ENCODE results near the gene UFD1. TPM values are rescaled to one million over a fixed set of nuclear protein-coding genes. Genes with fewer than 3 reads are reported as not detected.

The UFD1 gene
- polyA plus RNA-seq, 3 donors, result 57.0 to 82.5 (median 68.5) TPM

- Histone ChIP-seq H3K36me3 (replicated peaks in 1 of 2; ENCODE audit: control insufficient read depth in 1 of 2, insufficient read depth in 2 of 2, low read length in 2 of 2) (peaks cover 4 to 38% of the 10 kb centered on the region in 2 donors), H3K9me3 (replicated peaks in 1 of 2; ENCODE audit: control insufficient read depth in 1 of 2, insufficient read depth in 1 of 2, low read length in 2 of 2) (no peaks in the 10 kb centered on the region), H3K4me3 (replicated peaks in 1 of 3; ENCODE audit: low read depth in 2 of 3, low read length in 3 of 3) (no peak overlapping the region), H3K79me2 (ENCODE audit: insufficient read depth, low read length) (no peaks in the 10 kb centered on the region), H3K9ac (ENCODE audit: insufficient read depth, low read length, poor library complexity, severe bottlenecking) (no peak overlapping the region), H4K20me1 (ENCODE audit: insufficient read depth, low read length) (no peaks in the 10 kb centered on the region), H2AFZ (ENCODE audit: insufficient read depth, low read depth, low read length, poor library complexity, severe bottlenecking) (no peak overlapping the region), H3K4me1 (ENCODE audit: control insufficient read depth in 1 of 2, insufficient read depth in 2 of 2, low read length in 2 of 2) (no peaks in the 10 kb centered on the region), H3K27me3 (ENCODE audit: control insufficient read depth in 2 of 2, insufficient read depth in 2 of 2, low read length in 2 of 2) (no peaks in the 10 kb centered on the region), H3K27ac (ENCODE audit: low read depth in 1 of 2, low read length in 2 of 2) (no peak overlapping the region), H3K4me2 (replicated peaks; ENCODE audit: extremely low read depth, low read length, poor library complexity, severe bottlenecking) (no peak overlapping the region)
- peak overlapping the region in 1 of 7 donors; percentile 10 for H3K27ac Mint-ChIP-seq
- H3K36me3 Mint-ChIP-seq, result peaks cover 31 to 45% of the 10 kb centered on the region in 2 donors
- intact Hi-C loops (cut with micrococcal nuclease), result no loop called here
- DNase-seq, result no peak
- no peak overlapping the region for H3K4me3 Mint-ChIP-seq
- no peaks in the 10 kb centered on the region for H3K27me3 Mint-ChIP-seq (ENCODE audit: low read depth in 3 of 3)
- TF ChIP-seq CTCF (IDR thresholded peaks at IDR 0.05), result no peak
- WGBS (ENCODE audit: insufficient coverage), result 78% methylated on average over 5 of the region's 10 CpGs
- H3K9me3 Mint-ChIP-seq, result no peaks in the 10 kb centered on the region
- H3K4me1 Mint-ChIP-seq, result no peaks in the 10 kb centered on the region
Measured at GRCh38 chr22:19506212-19506611, 27.2 kb upstream of the UFD1 start.

GRCh38 chr22:19505735-19506126 is 26.7 kb upstream of the UFD1 start:
- Mint-ChIP-seq H3K9me3 (no peaks in the 10 kb centered on the region), H3K4me1 (no peaks in the 10 kb centered on the region), H3K27me3 (ENCODE audit: low read depth in 3 of 3) (no peaks in the 10 kb centered on the region), H3K36me3 (peaks cover 29 to 42% of the 10 kb centered on the region in 2 donors), H3K27ac (no peak overlapping the region), H3K4me3 (no peak overlapping the region)
- 56% methylated on average over 5 of the region's 5 CpGs for WGBS (ENCODE audit: insufficient coverage)
- H3K4me2 ChIP-seq (replicated peaks; ENCODE audit: extremely low read depth, low read length, poor library complexity, severe bottlenecking), result no peak overlapping the region
- H2AFZ ChIP-seq (ENCODE audit: insufficient read depth, low read depth, low read length, poor library complexity, severe bottlenecking), result no peak overlapping the region
- H4K20me1 ChIP-seq (ENCODE audit: insufficient read depth, low read length), result no peaks in the 10 kb centered on the region
- intact Hi-C loops (cut with micrococcal nuclease), result no loop called here
- no peaks in the 10 kb centered on the region for H3K4me1 ChIP-seq (ENCODE audit: control insufficient read depth in 1 of 2, insufficient read depth in 2 of 2, low read length in 2 of 2)
- no peaks in the 10 kb centered on the region for H3K79me2 ChIP-seq (ENCODE audit: insufficient read depth, low read length)
- DNase-seq, result no peak
- no peak overlapping the region for H3K4me3 ChIP-seq (replicated peaks in 1 of 3; ENCODE audit: low read depth in 2 of 3, low read length in 3 of 3)
- no peak overlapping the region for H3K27ac ChIP-seq (ENCODE audit: low read depth in 1 of 2, low read length in 2 of 2)
- no peak for TF ChIP-seq CTCF (IDR thresholded peaks at IDR 0.05)
- H3K27me3 ChIP-seq (ENCODE audit: control insufficient read depth in 2 of 2, insufficient read depth in 2 of 2, low read length in 2 of 2), result no peaks in the 10 kb centered on the region
- H3K9ac ChIP-seq (ENCODE audit: insufficient read depth, low read length, poor library complexity, severe bottlenecking), result no peak overlapping the region
- no peaks in the 10 kb centered on the region for H3K9me3 ChIP-seq (replicated peaks in 1 of 2; ENCODE audit: control insufficient read depth in 1 of 2, insufficient read depth in 1 of 2, low read length in 2 of 2)
- H3K36me3 ChIP-seq (replicated peaks in 1 of 2; ENCODE audit: control insufficient read depth in 1 of 2, insufficient read depth in 2 of 2, low read length in 2 of 2), result peaks cover 4 to 37% of the 10 kb centered on the region in 2 donors

Data from CD14-positive monocyte (primary cell).